Measurements from ENCODE around the gene MYLK4.

The MYLK4 gene

GRCh38 chr6:2663123-2663522 is 87.6 kb downstream of the MYLK4 start:
- no peak for DNase-seq (ENCODE audit: low read depth)
- no peak for TF ChIP-seq CTCF (IDR thresholded peaks at IDR 0.05; ENCODE audit: low read length, missing control alignments)
- H3K4me3 ChIP-seq (replicated peaks; ENCODE audit: low read depth, low read length) = no peak overlapping the region

GRCh38 chr6:2661651-2662050 is 89.1 kb downstream of the MYLK4 start:
- no peak for TF ChIP-seq CTCF (IDR thresholded peaks at IDR 0.05; ENCODE audit: low read length, missing control alignments)
- no peak overlapping the region for H3K4me3 ChIP-seq (replicated peaks; ENCODE audit: low read depth, low read length)
- DNase-seq (ENCODE audit: low read depth) = no peak

GRCh38 chr6:2659882-2660281 is 90.8 kb downstream of the MYLK4 start:
- DNase-seq (ENCODE audit: low read depth) = peak; percentile 21

GRCh38 chr6:2659381-2659780 is 91.3 kb downstream of the MYLK4 start:
- no peak for DNase-seq (ENCODE audit: low read depth)
- H3K4me3 ChIP-seq (replicated peaks; ENCODE audit: low read depth, low read length) = no peak overlapping the region
- no peak for TF ChIP-seq CTCF (IDR thresholded peaks at IDR 0.05; ENCODE audit: low read length, missing control alignments)

More at GRCh38 chr6:2659882-2660281, 90.8 kb downstream of the MYLK4 start:
- no peak for TF ChIP-seq CTCF (IDR thresholded peaks at IDR 0.05; ENCODE audit: low read length, missing control alignments)
- H3K4me3 ChIP-seq (replicated peaks; ENCODE audit: low read depth, low read length) = no peak overlapping the region

GRCh38 chr6:2658788-2659187 is 91.9 kb downstream of the MYLK4 start:
- H3K4me3 ChIP-seq (replicated peaks; ENCODE audit: low read depth, low read length) = no peak overlapping the region
- peak; percentile 24 for DNase-seq (ENCODE audit: low read depth)
- TF ChIP-seq CTCF (IDR thresholded peaks at IDR 0.05; ENCODE audit: low read length, missing control alignments) = no peak

- no peak for TF ChIP-seq CTCF (IDR thresholded peaks at IDR 0.05; ENCODE audit: low read length, missing control alignments)
Measured at GRCh38 chr6:2656460-2657079, 94.2 kb downstream of the MYLK4 start.

GRCh38 chr6:2655844-2656433 is 94.8 kb downstream of the MYLK4 start:
- H3K4me3 ChIP-seq (replicated peaks; ENCODE audit: low read depth, low read length) = no peak overlapping the region
- TF ChIP-seq CTCF (IDR thresholded peaks at IDR 0.05; ENCODE audit: low read length, missing control alignments) = no peak
- no peak for DNase-seq (ENCODE audit: low read depth)

More at GRCh38 chr6:2656460-2657079, 94.2 kb downstream of the MYLK4 start:
- no peak overlapping the region for H3K4me3 ChIP-seq (replicated peaks; ENCODE audit: low read depth, low read length)
- peak; percentile 18 for DNase-seq (ENCODE audit: low read depth)
